Gastrocnemius medialis (tissue), 4 donors: ENCODE data around the gene SERINC5. TPM values are rescaled to one million over a fixed set of nuclear protein-coding genes. Genes with fewer than 3 reads are reported as not detected.

ENCODE experiments used
- ATAC-seq, 2 donors: fragments of 150-250 bp; one replicate each; pipeline ENCODE4 v1.9.1; 2016
- DNase-seq, 2 donors: peaks; one replicate each; pipeline ENCODE4 v3.0.0-alpha.2; 2019
- H3K27ac ChIP-seq, 4 donors: fragments of 200-600 bp; sonication (generic); 1 replicate in 1 of 4; 2 replicates in 3 of 4; pipeline ENCODE4 v1.5.1; 2016 to 2018; ENCODE audit warnings: mild to moderate bottlenecking in 2 of 4, moderate library complexity in 1 of 4
- H3K27me3 ChIP-seq, 3 donors: fragments of 200-600 bp; sonication (generic) in 2 of 3; 1 replicate in 1 of 3; 2 replicates in 2 of 3; pipeline versions ENCODE4 v1.5.1 to v1.6.0; 2016 to 2019; ENCODE audit warnings: mild to moderate bottlenecking in 1 of 3, moderate library complexity in 1 of 3
- H3K36me3 ChIP-seq, 2 donors: fragments of 200-600 bp; sonication (generic) in 1 of 2; one replicate each; pipeline ENCODE4 v1.5.1; 2017 to 2018
- H3K4me1 ChIP-seq, 2 donors: fragments of 200-600 bp; sonication (generic) in 1 of 2; one replicate each; pipeline ENCODE4 v1.5.1; 2016 to 2017; ENCODE audit warnings: mild to moderate bottlenecking in 2 of 2
- H3K4me3 ChIP-seq, 4 donors: fragments of 200-600 bp; sonication (generic) in 3 of 4; 1 replicate in 1 of 4; 2 replicates in 3 of 4; pipeline ENCODE4 v1.5.1; 2016 to 2019; ENCODE audit warnings: mild to moderate bottlenecking in 2 of 4
- H3K9me3 ChIP-seq, 3 donors: fragments of 200-600 bp; sonication (generic) in 2 of 3; 1 replicate in 1 of 3; 2 replicates in 2 of 3; pipeline ENCODE4 v1.5.1; 2016 to 2019
- POLR2A ChIP-seq, 2 donors: fragments of 450-650 bp; IDR thresholded peaks; one replicate each; pipeline ENCODE4 v1.6.1; 2017; ENCODE audit warnings: antibody characterized with exemption in 2 of 2, mild to moderate bottlenecking in 2 of 2, moderate library complexity in 2 of 2
- in situ Hi-C, 4 donors: fragments of 200-750 bp; cut with MboI; loops; one replicate each; pipeline versions ENCODE4 v1.15.0 to v1.8.0; 2017; ENCODE audit warnings: low sequenced_read_pairs in 4 of 4
- intact Hi-C: fragments of 100-400 bp; cut with DNase I; formaldehyde crosslinking; loops from one replicate; pipeline ENCODE4 v1.15.1; 2023; ENCODE audit warnings: low total_unique reads
- total RNA-seq, 4 donors: library from RNA; depleted of rRNA; stranded (reverse); fragments of >200 nt; gene quantifications; one replicate each; pipeline versions ENCODE4 v1.1.0 to v1.2.3, GENCODE V29; 2016
- TF ChIP-seq, protein P1 (sequence below), 5 experiments: fragments of 450-650 bp in 3 of 5; fragments of 200-600 bp in 2 of 5; sonication (generic) in 2 of 5; IDR thresholded peaks in 4 of 5; conservative IDR thresholded peaks in 1 of 5; 1 replicate in 4 of 5; 2 replicates in 1 of 5; pipeline ENCODE4 v1.5.1; 2016 to 2019; ENCODE audit warnings: antibody characterized with exemption in 5 of 5, mild to moderate bottlenecking in 3 of 5, moderate library complexity in 3 of 5

The SERINC5 gene
- total RNA-seq, 4 donors from 2014 or later = 1.4 to 5.3 (median 3.0) TPM

DNA sequence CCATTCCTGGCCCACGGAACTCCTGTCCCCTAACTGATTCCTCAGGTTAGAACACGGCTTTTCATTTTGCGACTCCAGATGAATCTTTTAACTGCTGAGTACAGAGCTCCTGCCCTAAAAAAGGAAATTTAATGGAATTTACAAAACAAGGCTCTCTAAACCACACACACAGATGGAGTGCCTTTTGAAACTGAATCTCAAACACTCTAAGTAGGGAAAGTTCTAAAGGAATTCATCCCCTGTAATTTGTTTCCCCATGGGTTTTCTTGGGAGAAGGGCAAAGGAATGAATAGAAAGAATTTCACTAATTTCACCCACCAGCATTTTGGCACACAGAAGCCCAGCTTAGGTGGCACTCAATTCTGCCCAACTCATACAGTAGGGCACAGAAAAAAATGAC is 114.2 kb downstream of the SERINC5 start:
- Histone ChIP-seq H3K27me3 (no peaks in the 10 kb centered on the region), H3K4me1 (peaks cover 17 to 23% of the 10 kb centered on the region in 2 donors), H3K4me3 (no peak overlapping the region), H3K36me3 (no peaks in the 10 kb centered on the region), H3K27ac (peak overlapping the region; percentile 79 to 86 (median 84)), H3K9me3 (no peaks in the 10 kb centered on the region)
- in situ Hi-C loops = no loop called here
- DNase-seq (no peak), ATAC-seq (no peak)
- intact Hi-C loops = loop anchor here (1.0 kb wide), 1 partner anchor 115 kb away; the partner anchor contains the start of gene SERINC5
- TF ChIP-seq, protein P1, sequence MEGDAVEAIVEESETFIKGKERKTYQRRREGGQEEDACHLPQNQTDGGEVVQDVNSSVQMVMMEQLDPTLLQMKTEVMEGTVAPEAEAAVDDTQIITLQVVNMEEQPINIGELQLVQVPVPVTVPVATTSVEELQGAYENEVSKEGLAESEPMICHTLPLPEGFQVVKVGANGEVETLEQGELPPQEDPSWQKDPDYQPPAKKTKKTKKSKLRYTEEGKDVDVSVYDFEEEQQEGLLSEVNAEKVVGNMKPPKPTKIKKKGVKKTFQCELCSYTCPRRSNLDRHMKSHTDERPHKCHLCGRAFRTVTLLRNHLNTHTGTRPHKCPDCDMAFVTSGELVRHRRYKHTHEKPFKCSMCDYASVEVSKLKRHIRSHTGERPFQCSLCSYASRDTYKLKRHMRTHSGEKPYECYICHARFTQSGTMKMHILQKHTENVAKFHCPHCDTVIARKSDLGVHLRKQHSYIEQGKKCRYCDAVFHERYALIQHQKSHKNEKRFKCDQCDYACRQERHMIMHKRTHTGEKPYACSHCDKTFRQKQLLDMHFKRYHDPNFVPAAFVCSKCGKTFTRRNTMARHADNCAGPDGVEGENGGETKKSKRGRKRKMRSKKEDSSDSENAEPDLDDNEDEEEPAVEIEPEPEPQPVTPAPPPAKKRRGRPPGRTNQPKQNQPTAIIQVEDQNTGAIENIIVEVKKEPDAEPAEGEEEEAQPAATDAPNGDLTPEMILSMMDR (IDR thresholded peaks at IDR 0.05 in 4 of 5, conservative IDR thresholded peaks at IDR 0.05 in 1 of 5) = no peak
- TF ChIP-seq POLR2A (IDR thresholded peaks at IDR 0.05) = no peak

DNA sequence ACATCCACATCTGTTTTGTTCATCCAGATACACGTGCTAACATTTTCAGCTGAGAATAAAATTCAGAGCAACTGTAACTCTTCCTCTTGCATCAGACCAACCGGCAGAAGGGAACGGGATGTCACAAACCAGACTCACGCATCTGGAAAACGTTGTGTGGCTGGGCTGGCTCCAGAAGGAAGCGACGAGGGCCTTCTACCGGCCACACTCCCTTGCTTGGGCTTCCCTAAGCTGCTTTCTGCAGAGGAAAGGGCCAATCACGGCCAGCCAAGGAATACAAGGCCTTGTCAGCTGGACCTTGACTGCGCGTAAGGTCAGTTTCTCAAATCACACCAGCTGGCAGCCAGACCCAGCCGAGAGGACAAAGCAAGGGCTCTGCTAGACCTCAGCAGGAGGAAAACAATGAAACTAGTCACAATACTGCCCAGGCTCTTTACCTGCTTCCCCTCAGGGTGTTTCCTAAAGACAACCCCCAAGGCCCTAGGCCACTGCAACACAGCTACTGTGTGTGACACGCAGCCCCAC is 114.6 kb downstream of the SERINC5 start:
- in situ Hi-C loops = no loop called here
- DNase-seq (peak; percentile 88 to 89), ATAC-seq (peak; percentile 94 to 95)
- Histone ChIP-seq H3K9me3 (no peaks in the 10 kb centered on the region), H3K4me3 (no peak overlapping the region), H3K36me3 (no peaks in the 10 kb centered on the region), H3K27me3 (no peaks in the 10 kb centered on the region), H3K4me1 (peaks cover 17 to 23% of the 10 kb centered on the region in 2 donors), H3K27ac (peak overlapping the region; percentile 79 to 86 (median 84))
- peak; percentile 35 to 57 for TF ChIP-seq POLR2A (IDR thresholded peaks at IDR 0.05)
- TF ChIP-seq, protein P1 (IDR thresholded peaks at IDR 0.05 in 4 of 5, conservative IDR thresholded peaks at IDR 0.05 in 1 of 5) = no peak
- intact Hi-C loops = loop anchor here (1.0 kb wide), 1 partner anchor 115 kb away; the partner anchor contains the start of gene SERINC5

DNA sequence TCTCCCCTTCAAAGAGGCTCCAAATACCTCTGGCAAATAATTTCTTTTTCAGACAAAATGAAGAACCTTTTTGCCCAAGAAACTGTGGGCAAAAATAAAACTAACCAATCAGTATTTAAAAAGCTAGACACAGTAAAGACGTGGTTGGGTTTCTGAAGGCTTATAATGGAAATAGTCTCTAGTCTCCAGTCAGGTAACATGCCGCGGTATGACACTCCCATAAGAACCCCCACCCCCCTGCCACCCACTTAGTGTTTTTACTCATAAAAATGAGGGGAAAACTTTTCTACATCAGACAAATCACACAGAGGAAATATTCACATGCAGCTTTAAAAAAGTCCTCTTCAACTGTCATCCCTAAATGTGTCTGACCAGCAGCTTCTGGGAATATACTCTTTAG is 115.4 kb downstream of the SERINC5 start:
- Histone ChIP-seq H3K27ac (peak overlapping the region; percentile 79 to 86 (median 84)), H3K9me3 (no peaks in the 10 kb centered on the region), H3K27me3 (no peaks in the 10 kb centered on the region), H3K36me3 (no peaks in the 10 kb centered on the region), H3K4me3 (no peak overlapping the region), H3K4me1 (peaks cover 17 to 23% of the 10 kb centered on the region in 2 donors)
- in situ Hi-C loops (no loop called here), intact Hi-C loops (no loop called here)
- TF ChIP-seq, protein P1 (IDR thresholded peaks at IDR 0.05 in 4 of 5, conservative IDR thresholded peaks at IDR 0.05 in 1 of 5) = no peak
- no peak for TF ChIP-seq POLR2A (IDR thresholded peaks at IDR 0.05)
- no peak for ATAC-seq
- DNase-seq = no peak

DNA sequence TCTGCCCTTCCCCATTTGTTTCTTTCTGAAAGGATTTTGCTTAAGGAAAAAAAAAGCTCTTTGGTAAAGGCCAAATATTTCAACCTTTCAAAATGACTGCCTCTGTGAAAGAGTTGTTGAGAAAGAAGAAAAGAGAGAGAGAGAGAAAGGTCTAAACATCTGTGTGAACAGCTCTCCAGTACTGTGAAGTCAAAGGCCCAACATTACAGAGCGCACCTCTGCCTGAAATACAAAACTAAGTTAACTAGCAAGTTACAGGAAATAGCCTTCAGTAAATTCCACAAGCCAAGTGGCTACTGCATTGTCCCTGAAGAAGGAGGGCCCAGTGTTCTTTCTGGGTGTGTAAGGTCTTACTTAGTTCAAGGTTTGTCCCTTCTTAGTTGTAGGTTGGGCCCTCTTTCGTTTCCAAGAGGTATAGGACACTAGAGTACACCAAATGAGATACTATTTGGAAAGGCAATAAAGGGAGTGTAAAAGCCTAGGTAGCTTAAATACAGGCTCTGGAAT is 116.3 kb downstream of the SERINC5 start:
- in situ Hi-C loops (no loop called here), intact Hi-C loops (no loop called here)
- ATAC-seq = no peak
- Histone ChIP-seq H3K27ac (peak overlapping the region in 2 of 4 donors; percentile 31 to 84), H3K9me3 (no peaks in the 10 kb centered on the region), H3K36me3 (no peaks in the 10 kb centered on the region), H3K4me3 (no peak overlapping the region), H3K4me1 (peaks cover 17 to 23% of the 10 kb centered on the region in 2 donors), H3K27me3 (no peaks in the 10 kb centered on the region)
- TF ChIP-seq, protein P1 (IDR thresholded peaks at IDR 0.05 in 4 of 5, conservative IDR thresholded peaks at IDR 0.05 in 1 of 5) = no peak
- TF ChIP-seq POLR2A (IDR thresholded peaks at IDR 0.05) = no peak
- no peak for DNase-seq
